ENCODE measurements around the gene MSI2. TPM values are rescaled to one million over a fixed set of nuclear protein-coding genes. Genes with fewer than 3 reads are reported as not detected.

Gene MSI2
- total RNA-seq (100 to 1,000 TPM in 2 of 4 donors, 10 to 100 TPM in 2; 87.1 to 133 (median 110) TPM), polyA plus RNA-seq (10 to 100 TPM; 37.6 to 85.8 (median 50.2) TPM)
- long read RNA-seq, donor 1, full-length matches to known transcripts: 1 of 19 reads
- long read RNA-seq, donor 1, partial matches to known transcripts: 1 of 19 reads
- long read RNA-seq, donor 1, other reads (novel, unspliced or antisense): 17 of 19 reads
- long read RNA-seq, donor 2, partial matches to known transcripts: 2 of 32 reads
- long read RNA-seq, donor 2, other reads (novel, unspliced or antisense): 30 of 32 reads

DNA sequence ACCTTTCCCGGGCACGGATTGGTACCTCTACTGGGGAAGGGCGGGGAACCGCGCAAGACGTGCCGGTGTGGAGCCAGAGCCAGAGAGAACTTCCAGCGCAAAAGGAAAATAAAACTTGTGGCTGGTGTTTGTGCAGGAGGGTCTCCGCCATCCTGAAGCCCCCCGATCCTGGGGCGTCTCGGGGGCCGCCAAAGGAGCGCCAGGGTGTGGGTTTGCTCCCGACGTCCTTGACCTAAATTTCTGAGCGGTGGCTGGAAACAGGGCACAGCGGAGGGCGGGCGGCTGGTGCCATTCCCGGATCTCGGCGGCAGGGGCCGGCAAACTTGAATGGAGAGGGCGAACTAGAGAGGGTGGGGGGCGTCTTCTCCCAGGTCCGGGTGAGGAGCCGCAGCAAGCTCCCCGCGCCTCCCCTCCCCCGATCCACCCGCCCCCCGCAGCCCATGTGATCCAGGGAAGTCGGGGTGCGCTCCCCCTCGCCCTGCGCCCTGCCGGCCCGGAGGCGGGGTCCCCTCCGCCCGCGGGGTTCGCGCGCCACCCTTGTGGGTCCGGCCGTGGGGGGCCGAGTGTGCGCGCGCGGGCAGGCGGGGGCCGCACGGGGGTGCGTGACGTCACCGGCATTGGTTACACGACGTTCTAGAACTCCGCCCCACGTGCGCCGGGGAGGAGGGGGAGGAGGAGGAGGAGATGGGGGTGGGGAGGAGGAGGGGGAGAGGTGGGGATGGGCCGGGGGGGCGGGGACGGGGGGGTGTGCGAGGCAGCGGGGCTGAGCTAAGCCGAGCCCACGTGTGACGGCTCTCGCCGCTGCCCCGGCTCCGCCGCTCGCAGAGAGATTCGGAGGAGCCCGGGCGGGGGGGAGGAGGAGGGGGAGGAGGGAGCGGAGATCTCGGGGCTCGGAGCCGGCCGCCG lies at the start of gene MSI2:
MSI2 (plus strand) TSS at position 748 of the 906 bp plus-strand sequence. CDS start 220 bp downstream, outside the sequence.
- ATAC-seq: peak; percentile 91 to 93 (median 92)
- 0 to 1% (median 1%) methylated on average over 38 to 88 of the region's 88 CpGs for WGBS, 3 donors
- TF ChIP-seq, protein P1, sequence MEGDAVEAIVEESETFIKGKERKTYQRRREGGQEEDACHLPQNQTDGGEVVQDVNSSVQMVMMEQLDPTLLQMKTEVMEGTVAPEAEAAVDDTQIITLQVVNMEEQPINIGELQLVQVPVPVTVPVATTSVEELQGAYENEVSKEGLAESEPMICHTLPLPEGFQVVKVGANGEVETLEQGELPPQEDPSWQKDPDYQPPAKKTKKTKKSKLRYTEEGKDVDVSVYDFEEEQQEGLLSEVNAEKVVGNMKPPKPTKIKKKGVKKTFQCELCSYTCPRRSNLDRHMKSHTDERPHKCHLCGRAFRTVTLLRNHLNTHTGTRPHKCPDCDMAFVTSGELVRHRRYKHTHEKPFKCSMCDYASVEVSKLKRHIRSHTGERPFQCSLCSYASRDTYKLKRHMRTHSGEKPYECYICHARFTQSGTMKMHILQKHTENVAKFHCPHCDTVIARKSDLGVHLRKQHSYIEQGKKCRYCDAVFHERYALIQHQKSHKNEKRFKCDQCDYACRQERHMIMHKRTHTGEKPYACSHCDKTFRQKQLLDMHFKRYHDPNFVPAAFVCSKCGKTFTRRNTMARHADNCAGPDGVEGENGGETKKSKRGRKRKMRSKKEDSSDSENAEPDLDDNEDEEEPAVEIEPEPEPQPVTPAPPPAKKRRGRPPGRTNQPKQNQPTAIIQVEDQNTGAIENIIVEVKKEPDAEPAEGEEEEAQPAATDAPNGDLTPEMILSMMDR (IDR thresholded peaks at IDR 0.05): no peak

DNA sequence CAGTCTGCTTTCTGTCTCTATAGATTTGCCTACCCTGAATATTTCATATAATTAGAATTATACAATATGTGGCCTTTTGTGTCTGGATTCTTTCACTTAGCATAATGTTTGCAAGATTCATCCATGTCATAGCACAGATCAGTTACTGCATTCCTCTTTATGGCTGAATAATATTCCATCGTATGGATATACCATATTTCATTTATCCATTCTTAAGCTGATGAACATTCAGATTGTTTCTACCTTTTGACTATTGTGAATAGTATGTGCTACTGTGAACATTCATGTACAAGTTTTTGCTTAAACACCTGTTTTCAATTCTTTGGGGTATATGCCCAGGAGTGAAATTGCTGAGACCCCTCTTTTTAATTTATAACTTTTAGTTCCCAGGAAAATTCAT lies 49.4 kb upstream of the MSI2 start:
- DNase-seq (no peak), ATAC-seq (no peak)
- Histone ChIP-seq H3K36me3 (ENCODE audit: insufficient read depth in 1 of 2, low read depth in 1 of 2) (no peaks in the 10 kb centered on the region), H3K9me3 (peaks cover 13% of the 10 kb centered on the region), H3K4me3 (no peak overlapping the region), H3K4me1 (no peaks in the 10 kb centered on the region), H3K27ac (no peak overlapping the region), H3K27me3 (ENCODE audit: insufficient read depth in 3 of 3, low read length in 2 of 3) (no peaks in the 10 kb centered on the region)
- intact Hi-C loops (cut with DNase I): no loop called here
- TF ChIP-seq, protein P1 (IDR thresholded peaks at IDR 0.05): no peak
- 96 to 98% (median 97%) methylated on average over 1 of the region's 1 CpG for WGBS, 3 donors

More for the DNA sequence above, at the start of gene MSI2:
- peaks cover 19% of the 10 kb centered on the region for H3K4me1 ChIP-seq
- peak within 1 kb of the TSS; percentile 90 for H3K4me3 ChIP-seq
- H3K9me3 ChIP-seq: peaks cover under 1% of the 10 kb centered on the region
- peak within 1 kb of the TSS; percentile 95 for H3K27ac ChIP-seq
- intact Hi-C loops (cut with DNase I): no loop called here
- peaks cover 0 to 5% of the 10 kb centered on the region in 2 donors for H3K36me3 ChIP-seq (ENCODE audit: insufficient read depth in 1 of 2, low read depth in 1 of 2)
- DNase-seq: peak; percentile 93 to 97
- H3K27me3 ChIP-seq (ENCODE audit: insufficient read depth in 3 of 3, low read length in 2 of 3): no peaks in the 10 kb centered on the region

DNA sequence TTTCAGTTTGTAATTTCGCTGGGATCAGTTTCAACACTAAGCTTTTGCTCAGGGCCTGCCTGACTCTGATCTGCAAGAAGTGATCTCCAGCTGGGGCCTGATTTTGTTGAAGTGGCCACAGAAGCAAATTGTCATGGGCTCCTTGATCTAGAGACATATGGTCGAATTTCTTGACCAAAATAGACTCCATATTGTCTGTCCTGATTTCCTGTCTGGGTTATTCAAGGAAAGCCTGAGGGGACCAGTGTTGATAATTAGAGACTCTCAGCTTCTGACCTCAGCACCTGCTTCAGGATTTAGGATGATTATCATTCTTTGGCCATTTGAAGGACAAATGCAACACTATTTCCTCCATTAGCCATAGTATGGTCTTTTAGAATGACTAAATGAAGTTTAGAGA lies 48.9 kb upstream of the MSI2 start:
- no peak overlapping the region for H3K27ac ChIP-seq
- 58 to 69% (median 68%) methylated on average over 2 of the region's 2 CpGs for WGBS, 3 donors
- H3K27me3 ChIP-seq (ENCODE audit: insufficient read depth in 3 of 3, low read length in 2 of 3): no peaks in the 10 kb centered on the region
- no peak overlapping the region for H3K4me3 ChIP-seq
- intact Hi-C loops (cut with DNase I): no loop called here
- TF ChIP-seq, protein P1 (IDR thresholded peaks at IDR 0.05): no peak
- peaks cover 13% of the 10 kb centered on the region for H3K9me3 ChIP-seq
- DNase-seq (no peak), ATAC-seq (no peak)
- H3K36me3 ChIP-seq (ENCODE audit: insufficient read depth in 1 of 2, low read depth in 1 of 2): no peaks in the 10 kb centered on the region
- no peaks in the 10 kb centered on the region for H3K4me1 ChIP-seq

DNA sequence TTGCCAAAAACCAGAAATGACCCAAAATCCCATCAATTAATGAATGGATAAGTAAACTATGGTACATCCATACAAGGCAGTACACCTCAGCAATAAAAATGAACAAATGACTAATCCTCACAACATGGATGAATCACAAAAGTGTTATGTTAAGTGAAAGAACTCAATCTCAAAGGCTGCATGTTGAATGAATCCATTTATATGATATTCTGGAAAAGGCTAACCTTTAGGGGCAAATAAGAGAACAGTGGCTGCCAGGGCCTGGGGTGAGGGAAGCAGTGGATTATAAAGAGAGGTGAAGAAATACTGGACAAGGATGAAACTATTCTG lies 46.1 kb upstream of the MSI2 start:
- DNase-seq (no peak), ATAC-seq (no peak)
- TF ChIP-seq, protein P1 (IDR thresholded peaks at IDR 0.05): no peak
- H3K9me3 ChIP-seq: peaks cover 13% of the 10 kb centered on the region
- intact Hi-C loops (cut with DNase I): loop anchor here in 1 of 2 donors (10.0 kb wide), 1 partner anchor 55 kb away; no protein-coding TSS in a partner anchor
- no peaks in the 10 kb centered on the region for H3K36me3 ChIP-seq (ENCODE audit: insufficient read depth in 1 of 2, low read depth in 1 of 2)
- H3K27ac ChIP-seq: no peak overlapping the region
- H3K4me3 ChIP-seq: no peak overlapping the region
- no peaks in the 10 kb centered on the region for H3K4me1 ChIP-seq
- no peaks in the 10 kb centered on the region for H3K27me3 ChIP-seq (ENCODE audit: insufficient read depth in 3 of 3, low read length in 2 of 3)

All from psoas muscle (tissue), 8 donors.